Hematopoietic multipotent progenitor cell treated with erythropoietin and hydrocortisone succinate and interleukin-3 and kit ligand, for 6 days (in vitro differentiated cells): ENCODE results near the gene WDR45.
A peak's percentile ranks its signal among the peaks of the same experiment; 100 is the strongest.

Source experiments
- DNase-seq: peaks from one replicate; pipeline ENCODE4 v3.0.0-alpha.2; 2015

WDR45 gene

DNA sequence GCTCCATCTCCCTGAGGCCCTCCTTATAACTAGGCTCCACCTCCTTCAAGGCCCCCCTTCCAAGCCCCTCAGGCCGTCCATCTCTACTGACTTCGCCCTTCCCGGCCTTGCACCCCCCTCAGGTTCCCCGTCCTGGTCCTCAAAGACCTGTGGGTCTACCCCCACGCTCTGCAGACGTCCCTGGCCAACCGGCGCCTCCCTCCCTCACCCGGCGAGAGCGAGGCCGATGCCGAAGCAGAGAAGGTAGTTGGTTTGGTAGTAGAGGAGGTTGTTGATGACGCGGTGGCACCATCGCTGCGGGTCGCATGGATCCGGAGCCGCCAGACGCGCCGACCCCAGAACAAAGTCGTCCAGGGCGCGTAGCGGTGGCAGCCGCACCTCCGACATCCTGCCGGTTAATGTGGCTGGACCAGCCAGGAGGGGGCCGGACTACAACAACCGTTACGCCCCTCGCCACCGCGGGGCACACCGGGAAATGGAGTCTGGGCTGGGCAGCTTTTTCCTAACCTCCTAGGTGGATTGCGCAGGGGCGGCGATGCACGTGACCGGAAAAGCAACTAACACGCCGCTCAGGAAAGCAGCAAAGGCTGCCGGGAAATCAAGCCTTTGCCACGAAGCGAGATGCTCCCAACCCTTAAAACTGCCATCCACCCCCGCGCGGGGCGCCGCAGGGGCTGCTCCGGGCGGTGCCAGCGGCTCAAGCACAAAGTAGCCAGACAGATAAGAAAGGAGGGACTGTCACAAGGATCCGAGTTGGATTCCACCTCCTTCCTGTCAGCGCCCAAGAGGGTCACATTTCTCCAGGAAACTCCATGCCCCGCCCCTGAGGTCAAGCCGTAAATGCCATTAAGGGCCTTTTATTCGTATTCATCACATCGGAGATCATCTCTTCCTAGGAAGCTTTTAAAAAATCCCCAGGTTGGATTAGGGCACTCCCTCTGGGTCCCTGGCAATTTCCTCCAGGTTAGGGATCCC is 5.8 kb downstream of the WDR45 start, which contains the start of gene PRAF2:
PRAF2 (minus strand) TSS at position 402 of the 975 bp plus-strand sequence; CDS start at position 387, 15 bp downstream.
- peak; percentile 93 for DNase-seq

DNA sequence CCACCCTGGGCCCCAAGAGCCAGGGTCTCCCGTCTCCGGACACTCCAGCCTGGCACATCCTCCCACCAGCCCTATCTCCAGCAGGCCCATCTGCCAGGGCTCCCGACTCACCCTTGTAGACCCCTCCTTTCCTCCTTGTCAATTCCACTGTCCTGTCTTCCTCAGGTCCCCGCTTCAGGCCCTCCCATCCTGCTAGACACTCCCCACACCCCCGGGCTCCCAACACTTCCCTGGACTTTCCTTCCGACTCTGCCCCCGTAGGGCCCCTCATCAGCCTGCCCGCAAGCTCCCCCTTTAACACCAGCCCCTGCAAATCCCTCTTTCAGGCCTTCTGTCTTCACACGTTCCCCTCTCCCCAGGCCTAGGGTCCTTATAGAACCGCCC is 7.0 kb downstream of the WDR45 start:
- no peak for DNase-seq

DNA sequence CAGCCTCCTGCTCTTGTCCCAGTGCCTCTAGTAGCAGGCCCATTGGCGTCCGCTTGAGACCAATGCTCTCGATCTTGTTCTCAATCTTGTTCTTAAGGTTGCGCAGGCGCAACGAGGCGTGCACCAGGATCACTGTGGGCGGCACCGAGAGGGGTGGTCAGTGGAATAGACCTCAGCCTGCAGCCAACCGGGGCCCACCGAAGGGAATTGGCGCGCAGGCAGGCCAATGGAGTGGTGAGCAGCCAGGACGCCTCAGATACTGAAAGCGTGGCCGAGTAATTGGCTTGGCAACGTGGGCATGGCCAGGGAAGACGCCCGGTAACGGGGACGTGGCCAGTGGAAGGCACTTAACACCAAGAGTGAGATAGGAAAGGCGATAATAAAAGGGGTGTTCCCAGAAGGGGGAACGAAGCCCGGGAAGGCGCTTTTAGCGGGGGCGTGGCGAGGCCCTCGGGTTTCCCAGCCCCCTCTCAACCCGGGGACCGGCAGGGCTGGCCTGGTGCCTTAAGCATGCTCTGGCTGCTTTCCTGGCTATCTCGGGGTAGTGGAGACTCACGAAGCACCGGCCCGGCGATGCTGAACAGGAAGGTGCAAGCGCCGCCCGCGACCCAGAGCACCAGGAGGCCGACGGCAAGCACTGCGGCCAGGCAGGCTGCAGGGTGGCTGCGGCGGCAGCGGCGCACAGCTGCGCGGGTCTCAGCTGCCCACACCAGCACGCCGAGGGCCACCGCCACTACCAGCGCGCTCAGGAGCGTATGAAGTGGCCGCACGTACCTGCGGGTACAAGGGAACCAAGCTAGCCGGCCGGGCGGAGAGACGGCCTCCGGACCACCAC is 7.6 kb downstream of the WDR45 start:
- peak; percentile 9 for DNase-seq

GRCh38 chrX:49070988-49071387 is 8.7 kb downstream of the WDR45 start:
- DNase-seq, result no peak

- no peak for DNase-seq
Measured at GRCh38 chrX:49069038-49069437, 10.6 kb downstream of the WDR45 start.

DNA sequence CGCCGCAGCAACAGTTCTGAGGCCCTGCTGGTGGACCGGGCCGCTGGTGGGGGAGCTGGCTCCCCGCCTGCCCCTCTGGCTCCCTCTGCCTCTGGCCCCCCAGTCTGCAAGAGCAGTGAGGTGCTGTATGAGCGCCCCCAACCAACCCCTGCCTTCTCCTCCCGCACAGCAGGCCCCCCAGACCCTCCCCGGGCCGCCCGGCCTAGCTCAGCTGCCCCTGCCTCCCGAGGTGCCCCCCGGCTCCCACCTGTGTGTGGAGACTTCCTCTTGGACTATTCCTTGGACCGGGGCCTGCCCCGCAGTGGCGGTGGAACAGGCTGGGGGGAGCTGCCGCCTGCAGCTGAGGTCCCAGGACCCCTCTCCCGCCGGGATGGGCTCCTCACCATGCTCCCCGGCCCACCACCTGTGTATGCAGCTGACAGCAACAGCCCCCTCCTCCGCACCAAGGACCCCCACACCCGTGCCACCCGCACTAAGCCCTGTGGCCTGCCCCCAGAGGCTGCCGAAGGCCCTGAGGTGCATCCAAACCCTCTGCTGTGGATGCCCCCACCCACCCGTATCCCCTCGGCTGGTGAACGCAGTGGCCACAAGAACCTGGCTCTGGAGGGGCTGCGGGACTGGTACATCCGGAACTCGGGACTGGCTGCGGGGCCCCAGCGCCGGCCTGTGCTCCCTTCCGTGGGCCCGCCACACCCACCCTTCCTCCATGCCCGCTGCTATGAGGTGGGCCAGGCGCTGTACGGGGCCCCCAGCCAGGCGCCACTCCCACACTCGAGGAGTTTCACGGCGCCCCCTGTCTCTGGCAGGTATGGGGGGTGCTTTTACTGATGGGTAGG is 12.2 kb downstream of the WDR45 start:
- DNase-seq, result no peak

DNA sequence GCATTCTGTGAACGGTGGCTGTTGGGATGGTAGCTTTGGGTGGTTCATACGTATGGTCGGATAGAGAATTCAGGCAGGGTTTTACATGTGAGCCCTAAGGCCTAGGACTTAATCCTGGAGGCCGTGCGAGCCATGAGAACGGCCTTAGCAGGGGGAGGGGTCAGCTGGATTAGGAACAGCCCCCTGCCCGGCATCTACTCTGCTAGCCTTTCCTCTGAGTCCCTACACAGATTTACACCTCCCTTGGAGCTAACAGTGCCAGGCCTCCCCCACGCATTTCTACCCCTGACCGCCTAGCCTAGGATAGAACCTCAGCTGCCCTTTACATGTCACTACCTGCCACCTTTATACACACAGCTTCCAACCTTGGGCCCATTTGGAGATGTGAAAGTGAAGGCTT is 13.0 kb downstream of the WDR45 start:
- DNase-seq, result no peak

GRCh38 chrX:49066278-49066677 is 13.4 kb downstream of the WDR45 start:
- no peak for DNase-seq

DNA sequence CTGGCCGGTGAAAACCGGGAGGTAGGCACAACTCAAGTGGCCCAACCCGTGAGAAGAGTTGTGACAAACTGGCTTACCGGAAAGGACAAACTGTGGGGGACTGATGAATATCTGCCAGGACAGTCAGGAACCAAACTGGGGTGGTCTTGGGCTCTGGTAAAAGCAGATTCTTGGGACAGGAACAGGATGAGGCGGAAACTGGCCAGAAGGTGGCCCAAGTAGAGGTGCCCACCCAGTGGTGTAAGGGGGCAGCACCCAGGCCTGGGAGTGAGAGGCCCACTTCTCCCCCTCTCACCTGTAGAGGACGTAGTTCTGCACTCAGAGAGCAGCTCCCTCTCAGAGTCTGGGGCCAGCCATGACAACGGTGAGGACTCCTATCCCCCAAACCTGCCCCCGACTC is 15.0 kb downstream of the WDR45 start:
- DNase-seq, result no peak

- no peak for DNase-seq
Measured at GRCh38 chrX:49064303-49064702, 15.4 kb downstream of the WDR45 start.

- no peak for DNase-seq
Measured at GRCh38 chrX:49063715-49064114, 16.0 kb downstream of the WDR45 start.

DNA sequence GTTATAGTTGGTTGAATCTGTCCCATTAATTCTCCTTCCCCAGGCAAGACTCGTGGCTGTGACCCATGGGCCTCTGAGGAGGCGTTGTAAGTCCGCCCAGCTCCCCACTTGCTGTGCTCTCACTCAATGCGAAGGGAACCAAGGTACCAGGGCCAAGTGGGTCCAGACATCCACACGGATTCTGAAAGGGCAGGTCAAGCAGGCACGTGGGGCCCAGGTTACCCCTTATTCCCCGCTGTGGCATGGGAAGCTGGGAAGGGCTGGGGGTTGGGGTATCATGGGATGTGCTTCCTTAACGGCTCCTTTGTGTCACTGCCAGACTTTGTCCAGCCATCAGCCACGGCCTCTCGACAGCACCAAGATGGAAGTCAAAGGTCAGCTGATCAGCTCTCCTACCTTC is 17.8 kb downstream of the WDR45 start:
- DNase-seq, result no peak

DNA sequence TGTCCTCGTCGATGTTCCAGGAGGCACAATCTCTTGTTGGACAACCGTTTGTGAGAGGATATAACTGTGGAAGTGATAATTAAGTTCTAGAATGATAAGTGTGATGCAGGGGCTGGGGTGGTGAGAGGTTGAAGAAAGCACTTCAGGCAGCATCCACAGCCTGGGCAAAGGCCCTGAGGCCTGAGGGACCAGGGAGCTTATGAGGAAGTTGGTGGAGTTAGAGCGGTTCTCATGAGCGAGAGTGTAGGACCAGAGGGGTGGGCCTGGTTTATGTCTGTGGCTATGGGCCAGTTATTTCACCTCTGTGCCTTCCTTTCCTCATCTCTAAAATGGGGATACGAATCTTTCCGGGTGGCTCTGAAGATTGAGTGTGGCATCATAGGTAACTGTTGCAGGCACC is 18.2 kb downstream of the WDR45 start:
- DNase-seq, result no peak

- no peak for DNase-seq
Measured at GRCh38 chrX:49060914-49061313, 18.8 kb downstream of the WDR45 start.

DNA sequence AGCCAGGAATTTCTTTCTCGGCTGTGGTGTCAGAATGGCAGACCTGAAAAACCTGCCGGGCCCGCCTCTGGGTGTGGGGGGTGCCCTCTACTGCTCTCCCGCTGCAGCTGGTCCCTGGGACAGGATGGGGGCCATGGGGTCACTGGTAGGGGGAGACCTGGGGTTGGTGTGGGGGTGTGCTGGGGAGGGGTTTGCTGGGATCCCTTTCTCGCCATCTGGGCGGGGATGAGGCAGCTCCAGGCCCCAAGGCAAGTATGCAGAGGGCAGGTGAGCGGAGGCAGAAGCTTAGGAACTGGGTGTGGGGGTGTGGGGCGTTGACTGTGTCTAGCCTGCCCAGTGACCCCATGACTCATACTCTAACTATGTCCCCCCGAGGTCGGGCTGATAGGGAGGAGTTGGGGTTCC is 20.0 kb downstream of the WDR45 start:
- no peak for DNase-seq

DNA sequence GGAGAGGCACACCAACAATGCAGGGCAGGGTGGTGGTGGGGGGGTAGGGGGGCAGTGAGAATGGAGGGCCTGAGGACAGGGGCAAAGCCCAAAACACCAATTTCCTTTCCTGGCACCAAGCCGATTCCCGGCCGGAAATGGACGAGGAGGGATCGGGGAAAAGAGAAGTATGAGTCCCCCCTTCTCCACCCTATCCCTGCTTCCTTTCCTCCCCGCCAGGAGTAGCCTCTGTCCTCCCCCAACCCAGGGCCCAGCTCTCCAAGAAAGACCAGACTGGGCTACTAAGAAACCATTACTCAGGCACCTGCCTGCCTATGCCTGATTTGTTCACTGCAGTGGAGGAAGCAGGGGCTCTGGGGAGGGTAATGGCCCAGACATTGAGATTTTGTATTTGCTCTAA is 20.5 kb downstream of the WDR45 start:
- no peak for DNase-seq

DNA sequence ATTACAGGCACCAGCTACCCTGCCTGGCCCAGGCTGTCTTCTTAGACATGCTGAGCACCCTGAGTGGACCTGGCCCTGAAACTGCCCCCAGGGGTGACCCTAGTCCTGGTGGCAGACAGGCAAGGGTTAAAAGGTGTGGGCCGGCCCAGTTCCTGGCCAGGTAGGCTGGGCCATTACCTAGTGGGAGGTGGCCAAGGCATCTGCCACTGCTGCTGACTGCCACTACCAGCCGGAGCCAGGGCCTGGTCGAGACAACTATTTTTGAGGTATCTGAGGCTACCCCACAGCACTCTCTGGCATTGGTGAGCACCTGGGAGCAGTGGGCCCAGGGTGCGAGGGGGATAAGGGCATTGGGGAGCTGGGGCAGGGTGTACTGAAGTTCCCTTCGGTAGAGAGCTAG is 20.9 kb downstream of the WDR45 start, which contains the start of gene CCDC120:
CCDC120 (plus strand) TSS at position 206 of the 400 bp plus-strand sequence. CDS start 3,043 bp downstream, outside the sequence.
- no peak for DNase-seq

GRCh38 chrX:49054073-49054762 is 25.5 kb downstream of the WDR45 start:
- DNase-seq, result peak; percentile 13

GRCh38 chrX:49053223-49054072 is 26.2 kb downstream of the WDR45 start:
- peak; percentile 76 for DNase-seq

- DNase-seq, result no peak
Measured at GRCh38 chrX:49043987-49044281, 35.8 kb downstream of the WDR45 start.
